HG02623 (cell line): Measurements from ENCODE around the gene DDT.
"Not testable (repeated sequence)": the region's sequence is repeated elsewhere in the genome, so short reads cannot be mapped to it uniquely, and the experiment has no call there.

Experiments used
- ATAC-seq: cut with Tn5 transposase; IDR thresholded peaks from one replicate; pipeline ENCODE4 v1.9.1; 2021; ENCODE audit warnings: moderate library complexity; ENCODE audit not compliant: unreplicated experiment

Gene DDT

DNA sequence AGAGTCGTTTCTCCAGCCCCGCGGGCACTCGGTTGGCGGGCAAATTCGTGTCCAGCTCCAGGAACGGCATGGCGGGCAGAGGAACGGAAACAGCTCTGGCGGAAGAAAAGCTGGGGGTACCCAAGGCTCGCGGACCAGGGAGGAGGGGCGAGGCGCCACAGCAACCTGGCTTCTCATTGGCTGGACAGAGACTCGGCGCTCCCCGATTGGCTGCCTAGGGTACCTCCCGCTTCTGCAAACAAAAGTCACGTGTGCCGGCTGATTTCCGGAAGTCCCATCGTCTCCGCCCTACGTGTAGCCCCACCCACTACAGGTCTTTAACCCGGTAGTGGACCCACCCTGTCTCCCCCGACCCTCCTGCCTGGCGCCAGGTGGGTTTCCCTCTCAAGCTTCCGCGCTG is at the start of gene DDT:
DDT (minus strand) TSS at position 97 of the 400 bp plus-strand sequence; CDS start at position 70, 27 bp downstream.
- peak; percentile 92 for ATAC-seq

DNA sequence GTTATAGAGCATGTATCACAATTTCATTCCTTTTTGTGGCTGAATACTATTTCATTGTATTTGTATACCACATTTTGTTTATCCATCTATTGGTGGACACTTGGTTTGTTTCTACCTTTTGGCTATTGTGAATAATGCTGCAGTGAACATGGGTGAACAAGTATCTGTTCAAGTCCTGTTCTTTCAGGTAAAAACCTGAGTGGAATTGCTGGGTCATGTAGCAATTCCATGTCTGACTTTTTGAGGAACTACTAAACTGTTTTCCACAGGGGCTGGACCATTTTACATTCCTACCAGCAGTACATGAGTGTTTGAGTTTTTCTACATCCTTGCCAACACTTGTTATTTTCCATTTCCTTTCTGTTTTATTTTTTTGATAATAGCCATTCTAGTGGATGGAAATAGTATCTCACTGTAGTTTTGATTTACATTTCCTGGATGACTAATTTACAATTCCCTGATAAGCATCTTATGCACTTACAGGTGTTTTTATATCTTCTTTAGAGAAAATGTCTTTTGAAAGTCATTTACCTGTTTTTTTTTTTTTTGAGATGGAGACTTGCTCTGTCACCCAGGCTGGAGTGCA is 49.1 kb upstream of the DDT start:
- ATAC-seq, result no peak

DNA sequence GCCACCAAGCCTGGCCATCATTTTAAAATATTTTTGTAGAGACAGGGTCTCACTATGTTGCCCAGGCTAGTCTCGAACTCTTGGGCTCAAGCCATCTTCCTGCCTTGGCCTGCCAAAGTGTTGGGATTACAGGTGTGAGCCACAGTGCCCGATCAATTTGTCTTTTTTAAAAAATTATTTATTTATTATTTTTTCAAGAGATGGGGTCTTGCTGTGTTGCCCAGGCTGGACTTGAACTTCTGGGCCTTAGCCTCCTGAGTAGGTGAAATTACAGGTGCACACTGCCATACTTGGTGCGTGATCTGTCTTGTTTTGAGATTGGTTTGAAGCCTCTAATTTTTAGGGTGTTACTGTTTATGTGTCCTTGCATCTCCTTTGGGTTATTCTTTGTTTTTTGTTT is 47.1 kb upstream of the DDT start:
- no peak for ATAC-seq

DNA sequence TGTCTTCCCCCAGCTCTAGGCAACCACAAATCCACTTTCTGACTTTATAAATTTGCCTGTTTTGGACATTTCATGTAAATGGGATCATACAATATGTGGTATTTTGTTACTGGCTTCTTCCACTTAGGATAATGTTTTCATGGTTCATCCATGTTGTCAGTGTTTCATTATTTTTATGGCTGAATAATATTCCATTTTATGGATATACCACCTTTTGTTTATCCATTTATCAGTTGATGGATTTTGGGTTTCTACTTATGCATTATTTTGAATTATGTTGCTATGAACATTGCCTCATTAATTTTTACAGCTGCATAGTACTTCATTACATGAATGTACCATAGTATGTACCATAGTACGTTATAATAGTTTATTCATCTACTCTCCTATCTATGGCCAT is 41.9 kb upstream of the DDT start:
- no peak for ATAC-seq

DNA sequence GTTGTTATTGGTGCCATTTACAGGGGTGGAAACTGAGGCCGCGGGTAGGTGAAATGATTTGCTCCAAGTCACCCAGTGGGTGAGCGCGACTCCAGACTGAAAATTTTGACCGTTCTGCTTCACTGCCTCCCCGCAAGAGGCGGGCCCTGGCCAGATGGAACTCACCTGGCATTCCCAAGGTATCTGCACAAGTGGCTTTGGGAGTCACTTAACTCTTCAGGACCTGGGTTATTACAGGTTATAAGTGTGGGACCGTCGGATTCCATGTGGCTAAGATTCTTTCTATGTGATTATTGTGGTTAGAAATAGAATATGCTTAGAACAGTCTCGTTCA is 37.5 kb upstream of the DDT start:
- ATAC-seq, result no peak

DNA sequence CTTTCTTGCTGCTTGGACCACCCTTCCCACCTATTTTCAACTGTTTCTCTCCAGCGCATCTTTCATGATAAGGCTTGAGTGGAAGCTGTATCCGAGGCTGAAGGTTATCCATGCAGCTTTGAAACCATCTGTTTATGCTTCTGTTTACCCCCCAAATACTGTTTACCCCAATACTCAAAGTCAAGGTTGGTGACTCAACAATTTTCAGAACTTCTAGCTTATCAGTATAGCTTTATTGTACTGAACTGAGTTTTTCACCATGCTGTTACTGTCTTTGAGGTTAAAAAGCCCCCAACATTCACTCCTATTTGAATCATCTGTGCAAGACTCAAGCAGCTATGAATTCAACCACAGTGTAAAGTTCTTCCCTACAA is 35.8 kb upstream of the DDT start:
- ATAC-seq, result no peak

DNA sequence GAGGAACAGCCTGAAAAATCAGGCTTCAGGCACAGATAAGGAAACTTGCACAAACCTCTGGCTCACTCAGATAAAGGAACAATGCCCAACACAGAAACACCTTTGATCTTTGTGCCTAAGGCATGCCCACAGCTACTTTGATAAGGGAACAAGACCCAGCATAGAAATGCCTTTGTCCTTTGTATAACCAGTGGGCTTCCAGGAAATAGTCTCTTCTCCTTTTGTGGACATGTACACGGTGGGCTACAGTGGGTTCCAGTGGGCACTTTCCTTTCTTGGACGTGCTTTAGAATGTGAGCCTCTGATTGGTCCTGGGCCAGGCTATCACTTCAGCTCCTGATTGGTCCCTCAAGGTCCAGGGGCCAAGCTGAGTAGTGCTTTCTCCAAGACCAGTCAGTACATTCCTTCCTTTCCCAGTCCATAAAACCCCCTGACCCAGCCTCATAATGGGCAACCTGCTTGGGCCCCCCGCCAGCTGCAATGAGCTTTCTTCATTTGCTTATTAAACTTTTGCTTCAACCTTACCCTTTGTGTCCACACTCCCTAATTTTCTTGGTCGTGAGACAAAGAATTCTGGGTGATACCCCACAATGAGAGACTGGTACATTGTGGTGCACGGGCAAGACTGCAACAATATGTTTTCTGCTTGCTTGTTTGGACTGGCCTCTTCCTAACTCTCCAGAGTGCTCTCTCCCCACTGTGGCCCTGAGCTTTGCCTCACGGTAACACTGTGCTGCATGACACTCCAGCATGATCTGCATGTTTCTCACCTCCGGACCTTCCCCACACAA is 35.2 kb upstream of the DDT start:
- ATAC-seq, result no peak

DNA sequence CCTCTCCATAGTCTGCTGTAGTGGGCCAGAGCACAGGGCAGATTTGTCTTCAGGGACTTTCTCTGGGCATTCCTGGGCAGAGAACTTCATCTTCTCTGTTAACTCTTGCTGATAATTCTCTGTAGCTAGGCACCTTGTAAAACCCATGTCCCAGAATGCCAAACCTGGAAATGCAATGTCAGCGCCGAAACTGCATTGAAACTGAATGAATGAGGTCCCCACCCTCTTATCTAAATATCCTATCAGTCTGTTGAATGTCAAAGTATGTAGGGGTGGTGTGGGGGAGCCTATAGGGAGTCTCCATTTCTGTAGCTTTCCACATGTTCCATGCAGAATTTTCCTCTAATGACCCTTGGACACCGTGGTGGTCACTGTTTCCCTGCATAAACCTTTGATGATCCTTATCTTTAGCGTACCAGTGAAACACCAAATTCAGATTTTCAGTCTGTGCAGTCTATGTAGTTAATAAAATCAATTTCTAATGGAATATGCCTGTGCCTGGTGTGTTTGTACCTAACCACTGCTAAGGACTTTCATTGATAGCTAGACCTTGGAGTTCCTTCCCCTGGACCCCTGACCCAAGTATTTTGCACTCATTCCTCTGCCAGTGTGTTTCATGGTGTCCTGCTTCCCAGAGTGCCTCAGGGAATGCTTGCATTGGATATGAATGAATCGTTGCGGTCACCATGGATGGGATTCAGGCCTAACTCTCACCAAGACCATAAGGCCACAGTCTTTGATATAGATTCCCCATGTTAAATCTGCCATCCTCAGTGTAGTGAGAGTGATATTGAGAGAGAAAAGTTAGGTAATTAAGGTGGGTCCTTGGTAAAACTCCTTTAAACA is 34.4 kb upstream of the DDT start:
- no peak for ATAC-seq

DNA sequence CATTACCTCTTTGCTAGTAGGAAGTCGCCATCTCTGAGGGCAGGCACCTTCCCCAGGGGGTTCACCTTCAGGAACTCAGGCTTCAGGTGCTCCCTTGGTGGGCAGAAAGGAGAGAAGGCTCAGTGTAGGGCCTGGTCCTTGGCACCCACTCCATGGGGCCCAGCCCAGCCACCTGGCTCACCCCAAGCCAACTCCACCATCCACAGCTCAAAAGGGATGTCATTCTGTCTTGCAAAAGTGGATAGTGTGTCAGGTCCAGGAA is 33.7 kb upstream of the DDT start:
- ATAC-seq, result no peak

DNA sequence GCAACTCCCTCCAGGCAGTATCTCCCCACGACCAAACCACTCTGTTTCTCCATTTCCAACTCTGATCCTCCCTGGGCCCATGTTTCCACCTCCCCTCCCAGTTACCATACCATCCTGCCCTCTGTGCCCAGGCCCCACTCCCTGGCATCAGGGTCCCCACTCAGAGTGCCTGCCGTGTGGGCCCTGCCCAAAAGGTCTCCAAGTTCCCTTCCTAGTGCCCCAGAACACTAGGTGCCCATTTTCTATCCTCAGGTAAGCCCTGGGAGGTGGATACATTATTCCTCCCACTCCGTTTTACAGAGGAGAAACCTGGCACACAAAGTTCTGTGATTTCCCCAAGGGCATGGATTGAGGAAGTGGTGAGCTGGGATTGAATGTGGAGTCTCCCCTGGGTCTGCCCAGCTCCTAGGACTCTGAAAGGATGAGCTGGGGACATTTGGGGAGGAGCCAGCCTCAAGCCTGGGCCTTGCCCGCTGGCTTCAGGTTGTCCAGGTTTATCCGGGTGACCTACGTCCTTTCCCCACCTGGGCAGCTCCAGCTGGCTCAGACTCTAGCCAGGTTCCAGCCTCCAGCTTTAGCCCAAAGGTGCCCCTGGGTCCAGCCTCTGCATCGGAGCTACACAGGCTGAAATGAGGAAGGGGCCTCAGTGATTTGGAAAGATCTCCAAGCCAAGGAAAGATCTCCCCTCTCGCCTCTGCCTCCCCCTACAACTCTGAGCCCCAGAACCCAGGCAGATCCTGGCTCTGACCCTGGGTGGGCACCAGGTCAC is 33.2 kb upstream of the DDT start:
- no peak for ATAC-seq

DNA sequence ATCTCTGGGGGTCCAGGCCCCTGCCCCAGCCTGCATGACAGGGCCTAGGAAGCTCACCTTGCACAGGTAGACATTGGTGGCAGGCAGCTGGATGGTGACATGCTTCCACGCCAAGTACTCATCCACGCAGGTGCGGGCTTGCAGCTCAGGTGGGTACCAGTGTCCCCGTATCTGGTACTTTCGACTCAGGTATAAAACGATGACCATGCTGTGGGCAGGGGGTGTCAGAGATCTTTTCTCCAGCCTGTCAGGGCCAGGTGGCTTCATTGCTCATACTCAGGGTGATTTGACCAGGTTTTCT is 32.6 kb upstream of the DDT start:
- ATAC-seq, result no peak

DNA sequence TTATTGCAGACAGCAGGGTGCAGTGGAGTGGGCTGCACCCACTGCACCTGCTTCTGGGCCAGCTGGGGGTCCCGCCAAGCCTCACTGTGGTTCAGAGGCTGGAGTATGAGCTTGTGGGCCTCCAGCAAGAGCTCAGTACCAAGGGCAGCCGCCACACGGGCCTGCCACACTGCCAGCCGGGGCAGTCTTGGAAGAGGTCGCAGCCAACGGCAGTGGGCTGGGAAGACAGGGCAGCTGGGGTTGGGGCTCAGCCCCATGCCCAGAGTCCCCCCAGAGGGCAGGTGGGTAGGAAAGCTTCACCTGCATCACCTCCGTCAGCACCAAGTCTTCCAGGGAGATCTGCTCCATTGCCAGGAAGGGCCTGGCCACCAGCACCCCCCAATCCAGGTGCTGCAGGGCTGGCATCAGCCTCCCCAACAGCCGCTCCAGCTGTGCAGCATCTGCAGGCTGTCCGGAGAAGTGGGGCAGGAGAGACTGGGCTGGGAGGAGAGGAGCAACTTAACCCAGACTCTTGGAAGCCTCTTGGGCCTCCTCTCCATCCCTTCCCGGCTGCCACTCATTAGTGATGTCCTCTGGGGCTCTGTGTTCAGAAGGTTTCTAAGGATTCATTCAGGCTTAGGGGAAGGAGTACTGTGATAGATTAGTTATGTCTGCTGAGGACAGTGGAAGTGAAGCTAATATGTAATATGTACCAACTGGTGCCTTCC is 32.1 kb upstream of the DDT start:
- no peak for ATAC-seq

DNA sequence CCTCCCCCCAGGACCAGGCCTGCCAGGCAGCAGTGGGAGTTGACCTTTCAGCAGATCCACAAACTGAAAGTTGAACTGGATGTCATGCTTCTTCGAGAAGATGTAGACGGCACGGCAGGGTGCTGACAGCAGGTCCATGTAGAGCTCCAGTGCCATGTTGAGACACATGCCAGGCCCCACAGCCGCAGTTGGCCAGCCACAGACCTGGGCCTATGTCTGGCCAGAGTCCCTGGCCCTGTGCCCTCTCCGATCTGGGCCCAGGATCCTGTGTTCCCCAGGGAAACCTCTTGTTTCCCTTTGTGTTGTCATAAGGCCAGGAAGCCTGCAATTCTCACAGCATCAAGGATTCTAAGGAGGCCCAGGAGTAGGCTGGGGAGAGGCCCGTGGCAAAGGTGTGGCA is 31.0 kb upstream of the DDT start, which contains the start of gene GSTT4:
GSTT4 (minus strand) TSS at position 253 of the 400 bp plus-strand sequence; CDS start at position 156, 97 bp downstream.
- no peak for ATAC-seq

DNA sequence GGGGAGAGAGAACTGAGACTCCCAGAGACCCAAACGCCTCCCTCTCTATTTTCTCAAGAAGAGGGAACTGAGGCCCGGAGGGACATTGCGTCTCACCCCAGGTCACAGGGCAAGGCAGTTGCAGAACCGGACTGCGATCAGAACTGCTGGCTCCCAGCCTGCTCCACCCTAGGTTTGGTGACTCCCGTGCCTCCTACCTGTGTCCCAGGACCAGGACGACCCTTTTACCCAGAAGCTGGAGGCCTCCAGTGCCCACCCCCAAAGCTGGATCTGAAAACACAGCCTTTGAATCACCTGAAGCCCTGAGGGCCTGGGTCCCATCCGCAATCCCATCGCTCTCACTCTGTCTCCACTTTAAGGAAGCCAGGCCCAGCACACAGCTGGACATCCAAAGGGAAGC is 29.6 kb upstream of the DDT start:
- no peak for ATAC-seq

DNA sequence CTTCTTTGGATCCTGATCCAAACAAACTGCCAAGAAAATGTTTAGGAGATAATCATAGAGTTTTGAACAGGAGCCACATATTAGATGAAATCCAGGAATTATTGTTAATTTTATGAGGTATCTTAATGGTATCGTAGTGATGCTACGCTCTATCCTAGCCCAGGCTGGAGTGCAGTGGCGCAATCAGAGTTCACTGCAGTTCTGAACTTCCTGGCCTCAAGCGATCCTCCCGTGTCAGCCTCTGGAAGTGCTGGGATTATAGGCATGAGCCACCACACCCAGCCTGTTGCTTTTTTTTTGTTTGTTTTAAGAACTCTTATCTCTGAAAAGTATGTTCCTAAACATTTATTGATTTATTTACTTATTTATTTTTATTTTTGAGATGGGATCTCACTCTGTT is 28.6 kb upstream of the DDT start:
- ATAC-seq, result no peak

DNA sequence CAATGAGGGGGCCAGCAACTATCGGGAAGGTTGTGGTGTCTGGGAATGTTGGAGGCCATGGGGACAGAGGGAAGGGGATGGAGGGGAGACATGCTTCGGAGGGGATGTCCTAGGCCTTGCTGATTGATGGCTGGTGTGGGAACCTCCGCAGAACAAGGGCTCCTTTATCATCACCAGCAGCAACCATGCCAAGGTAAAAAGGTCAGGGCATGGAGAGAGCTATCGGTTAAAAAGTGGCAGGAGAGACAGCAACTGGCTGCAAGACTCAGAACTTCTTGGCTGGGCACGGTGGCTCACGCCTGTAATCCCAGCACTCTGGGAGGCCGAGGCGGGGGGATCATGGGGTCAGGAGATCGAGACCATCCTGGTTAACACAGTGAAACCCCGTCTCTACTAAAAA is 28.0 kb upstream of the DDT start:
- no peak for ATAC-seq

DNA sequence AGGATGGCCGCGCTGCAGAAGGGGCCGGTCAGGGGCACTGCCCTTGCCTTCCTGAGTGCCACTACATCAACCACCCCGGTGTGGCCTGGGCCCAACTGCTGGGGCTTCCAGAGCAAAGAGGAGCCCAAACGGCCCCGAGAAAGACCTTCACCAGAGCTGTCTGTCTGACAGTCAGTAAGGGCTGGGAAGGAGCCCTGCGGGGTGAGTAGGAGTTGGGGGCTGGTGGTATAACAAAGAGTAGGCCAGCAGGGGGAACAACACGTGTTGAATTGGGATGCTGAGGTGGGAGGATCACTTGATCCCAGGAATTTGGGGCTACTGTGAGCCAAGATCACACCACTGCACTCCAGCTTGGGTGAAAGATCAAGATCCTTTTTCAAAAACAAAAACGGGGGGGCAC is 27.1 kb upstream of the DDT start:
- no peak for ATAC-seq

DNA sequence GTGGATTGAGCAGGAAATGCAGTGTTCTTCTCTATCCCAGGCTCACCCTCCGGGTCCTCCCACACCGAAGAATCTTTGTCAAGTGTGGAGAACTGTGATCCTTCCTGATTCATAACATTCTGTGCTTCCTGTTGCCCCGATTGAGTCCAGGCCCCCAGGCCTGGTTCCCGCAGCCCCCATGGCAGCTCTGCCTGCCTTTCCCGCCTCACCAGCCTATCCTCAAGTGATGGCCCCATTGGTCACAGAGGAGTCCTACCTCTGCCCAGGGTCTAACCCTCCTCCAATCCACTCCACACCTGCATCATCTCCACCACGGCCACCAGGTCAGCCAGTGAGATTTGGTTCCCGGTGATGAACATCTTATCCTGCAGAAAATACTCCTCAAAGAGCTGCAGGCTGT is 25.5 kb upstream of the DDT start:
- ATAC-seq, result not testable (repeated sequence)

DNA sequence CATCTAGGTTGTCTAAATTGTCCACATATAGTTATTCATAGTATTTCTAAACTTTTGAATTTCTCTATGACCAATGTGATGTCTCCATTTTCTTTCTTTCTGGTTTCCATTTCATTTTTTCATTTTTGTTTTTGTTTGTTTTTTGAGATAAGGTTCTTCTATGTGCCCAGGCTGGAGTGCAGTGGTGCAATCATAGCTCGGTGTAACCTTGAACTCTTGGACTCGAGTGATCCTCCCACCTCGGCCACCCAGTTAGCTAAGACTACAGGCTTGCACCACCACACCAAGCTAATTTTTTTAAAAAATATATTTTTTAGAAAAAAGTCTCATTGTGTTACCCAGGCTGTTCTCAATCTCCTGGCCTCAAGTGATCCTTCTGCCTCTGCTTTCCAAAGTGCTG is 22.9 kb upstream of the DDT start:
- ATAC-seq, result no peak

DNA sequence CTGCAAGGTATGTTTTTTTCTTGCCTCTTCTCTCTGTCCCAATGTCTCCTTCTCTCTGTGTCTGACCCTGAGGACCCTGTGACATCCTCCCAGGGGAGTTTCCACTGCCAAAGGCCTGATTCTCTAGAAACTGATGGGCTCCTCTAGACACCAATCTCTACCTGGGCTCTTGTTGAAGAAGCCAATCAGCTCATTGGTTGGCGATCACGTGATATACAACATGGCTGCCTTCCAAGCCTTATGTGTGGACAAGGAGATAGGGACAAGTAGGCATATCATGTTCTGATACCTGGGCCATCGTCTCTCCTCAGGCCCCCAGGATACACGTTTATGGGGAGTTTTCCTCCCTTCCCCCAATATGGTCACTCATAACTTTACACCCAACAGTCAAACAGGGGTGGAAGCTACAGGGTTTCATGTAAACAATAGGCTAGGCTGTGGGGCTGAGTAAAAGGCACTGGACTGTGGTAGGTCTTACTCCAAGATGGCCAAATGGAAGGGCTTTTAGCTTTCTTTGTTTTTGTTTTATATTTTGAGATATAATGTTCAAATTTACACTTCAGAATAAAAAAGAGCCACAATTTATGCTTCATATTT is 19.4 kb upstream of the DDT start:
- ATAC-seq, result not testable (repeated sequence)

DNA sequence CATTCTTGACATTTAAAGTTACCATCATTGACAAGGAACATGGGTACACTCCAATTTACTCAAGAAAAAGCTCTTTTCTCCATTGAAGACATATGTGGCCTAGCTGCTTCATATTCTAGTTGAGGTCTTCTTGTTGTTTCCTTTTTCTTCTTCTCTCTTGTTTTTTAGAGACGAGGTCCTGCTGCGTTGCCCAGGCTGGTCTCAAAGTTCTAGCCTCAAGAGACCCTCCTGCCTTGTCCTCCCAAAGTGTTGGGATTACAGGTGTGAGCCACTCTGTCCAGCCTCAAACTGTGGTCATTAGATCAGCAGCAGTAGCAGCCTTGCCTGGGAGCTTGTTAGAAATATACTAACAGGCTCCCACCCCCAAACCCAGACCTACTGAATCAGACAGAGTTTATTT is 18.8 kb upstream of the DDT start:
- not testable (repeated sequence) for ATAC-seq
